Adipose tissue (tissue), 3 donors: ENCODE data around the gene LYAR. TPM values are rescaled to one million over a fixed set of nuclear protein-coding genes. Genes with fewer than 3 reads are reported as not detected.

ENCODE experiments used
- H3K27ac ChIP-seq: one replicate; pipeline ENCODE4 v1.5.1; 2013; ENCODE audit warnings: low read depth, low read length
- WGBS, 3 donors: extraction: QIAGEN DNeasy Blood & Tissue Kit; methylation state at CpG; one replicate each; pipeline ENCODE4 v1.1.7; 2013; 5-methylcytosine and 5-hydroxymethylcytosine counted together
- polyA plus RNA-seq, 3 donors: library from polyadenylated mRNA; stranded (reverse); fragments of 200-250 nt; gene quantifications; one replicate each; pipeline ENCODE4 v1.2.3, GENCODE V29; 2013
- donor health status: healthy with polysubstance abuse.
- donor health status: Bipolar disorder and iron deficiency.
- donor health status: healthy.

Gene LYAR
- 10 to 100 TPM in 2 of 3 donors, 1 to 10 TPM in 1; 3.8 to 18.4 (median 16.1) TPM for polyA plus RNA-seq

DNA sequence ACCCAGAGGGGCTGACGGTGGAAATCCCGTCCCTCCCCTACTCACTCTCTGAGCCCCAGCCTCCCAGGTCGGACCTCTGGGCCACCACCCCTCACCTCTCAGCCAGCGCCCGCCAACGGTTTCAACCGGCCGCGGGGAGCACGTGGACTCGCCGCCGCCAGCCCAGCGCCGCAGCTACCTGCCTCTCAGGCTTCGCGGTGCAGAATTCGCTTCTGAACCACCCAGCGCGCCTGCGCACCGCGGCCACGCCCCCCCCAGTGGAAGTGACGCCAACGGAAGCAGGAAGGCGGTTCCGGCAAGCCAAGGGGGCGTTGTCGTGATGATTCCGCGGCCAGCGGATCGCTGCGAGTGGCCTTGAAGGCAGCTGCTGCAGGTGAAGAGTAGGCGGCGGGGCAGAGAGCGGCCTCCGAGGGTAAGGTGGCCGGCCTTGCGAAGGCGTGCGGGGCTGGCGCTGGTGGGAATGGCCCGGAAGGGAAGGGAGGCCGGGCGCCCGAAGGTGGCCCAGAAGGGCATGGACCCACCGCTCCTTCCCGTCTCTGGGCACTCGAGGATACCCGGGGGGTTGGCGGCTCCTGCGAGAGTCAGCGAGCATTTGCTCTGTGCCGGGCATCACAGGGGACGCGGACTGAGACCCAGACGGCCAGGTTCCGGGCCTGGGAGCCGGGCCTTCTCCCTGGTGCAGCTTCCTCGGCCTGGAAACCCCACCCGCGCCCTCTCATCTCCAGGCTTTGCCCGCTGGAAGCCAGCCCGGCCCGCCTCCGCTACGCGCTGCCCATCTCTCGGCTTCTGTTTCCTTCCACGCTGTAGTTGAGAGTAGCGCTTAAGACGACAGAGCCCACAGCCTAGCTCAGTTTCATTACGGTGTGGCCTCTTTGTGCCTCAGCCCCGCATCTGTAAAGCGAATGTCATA is at the start of gene LYAR, which contains the start of gene ZBTB49:
Gene LYAR (minus strand): TSS at position 214 of the 910 bp plus-strand sequence. CDS start 6,412 bp downstream, outside the sequence.
Gene ZBTB49 (plus strand): TSS at position 311 of the 910 bp plus-strand sequence. CDS start 9,695 bp downstream, outside the sequence.
- H3K27ac ChIP-seq, result no peak within 1 kb of the TSS
- WGBS, 3 donors, result 0 to 1% (median 0%) methylated on average over 75 to 77 of the region's 77 CpGs

DNA sequence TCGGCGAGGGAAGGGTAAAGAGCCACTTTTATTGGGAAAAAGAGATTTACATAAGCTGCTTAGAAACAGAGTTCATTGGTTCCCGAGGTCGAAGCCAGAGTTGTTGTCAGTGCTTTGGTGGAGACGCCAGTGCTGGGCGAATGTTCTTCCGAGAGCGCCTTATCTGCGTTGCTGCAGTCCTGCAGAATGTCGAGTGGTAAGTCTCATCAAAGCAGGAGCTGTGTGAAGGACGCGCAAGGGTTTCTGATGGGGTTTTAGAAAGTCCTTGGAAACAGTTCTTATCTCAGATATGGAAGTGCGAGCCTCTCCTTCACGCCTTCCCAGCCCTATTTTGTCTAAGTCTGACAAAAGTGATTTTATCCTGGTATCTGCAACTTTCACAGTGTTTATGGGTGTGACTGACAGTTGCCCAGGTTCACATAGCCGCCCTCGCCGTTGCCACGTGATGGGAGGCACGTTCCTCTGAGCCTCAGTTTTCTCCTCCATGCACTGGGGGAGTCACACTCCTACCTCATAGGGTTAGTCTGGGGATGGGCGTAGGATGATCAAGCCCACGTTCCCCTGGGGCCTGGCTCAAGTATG is 49.6 kb upstream of the LYAR start:
- H3K27ac ChIP-seq, result no peak overlapping the region
- 29 to 54% (median 38%) methylated on average over 21 of the region's 21 CpGs for WGBS, 3 donors

DNA sequence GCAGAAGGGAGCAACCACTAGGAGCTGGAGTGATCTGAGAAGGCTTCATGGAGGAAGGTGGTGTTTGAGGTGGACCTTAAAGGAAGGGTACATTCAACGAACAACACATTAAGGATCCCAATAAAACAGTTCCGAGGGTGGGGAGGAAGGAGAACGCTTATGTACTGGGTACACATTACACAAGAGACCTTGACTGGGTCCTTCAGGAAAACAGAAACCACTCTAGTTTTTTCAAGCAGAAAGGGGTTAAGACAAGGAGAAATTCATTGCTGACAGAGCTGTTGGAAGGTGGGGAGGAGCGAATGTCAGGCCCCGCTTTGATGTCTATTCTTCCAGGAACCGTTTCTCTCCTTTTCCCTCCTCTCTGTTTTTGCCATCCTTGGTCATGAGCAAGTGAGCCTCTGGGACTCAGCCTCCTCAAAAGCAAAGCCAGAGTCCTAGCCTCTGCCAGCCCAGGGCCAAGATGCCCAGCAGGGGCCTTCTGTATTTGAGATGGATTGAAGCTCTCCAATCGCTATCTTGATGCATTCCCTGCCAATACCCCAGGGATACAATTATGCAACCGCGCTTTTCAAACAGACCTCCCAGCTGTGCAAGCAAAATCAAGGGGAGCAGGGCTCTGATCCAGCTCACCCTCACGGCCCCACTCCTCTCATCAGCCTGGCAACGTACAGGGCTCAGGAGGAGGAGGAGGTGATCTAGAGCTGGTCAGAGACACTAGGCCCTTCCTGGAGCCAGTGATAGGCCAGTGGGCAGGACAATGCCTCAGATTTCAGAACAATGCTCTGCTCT is 48.5 kb upstream of the LYAR start:
- no peak overlapping the region for H3K27ac ChIP-seq
- 47 to 75% (median 60%) methylated on average over 11 of the region's 11 CpGs for WGBS, 3 donors

GRCh38 chr4:4334798-4335520 is 45.0 kb upstream of the LYAR start:
- WGBS, 3 donors, result 50 to 56% (median 52%) methylated on average over 21 of the region's 21 CpGs
- H3K27ac ChIP-seq, result no peak overlapping the region

DNA sequence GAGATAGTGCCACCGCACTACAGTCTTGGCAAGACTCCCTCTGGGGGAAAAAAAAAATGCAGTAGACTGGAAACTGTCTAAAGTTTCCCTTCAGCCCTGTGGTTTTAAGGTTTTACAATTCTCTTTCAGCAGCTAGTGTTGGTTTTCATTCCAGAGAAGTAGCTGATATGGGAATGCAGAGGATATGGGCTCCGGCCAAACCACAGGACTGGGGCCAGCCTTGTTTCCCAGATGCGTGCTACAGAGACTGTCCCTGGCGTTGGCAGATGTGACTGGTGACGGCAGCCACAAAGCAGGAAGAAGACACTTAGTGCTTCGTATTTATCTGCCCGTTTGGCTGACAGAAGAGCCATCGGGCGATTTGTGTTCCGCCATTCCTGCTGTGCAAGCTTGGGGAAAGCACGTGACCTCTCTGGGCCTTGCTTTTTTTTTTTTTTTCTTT is 43.3 kb upstream of the LYAR start:
- no peak overlapping the region for H3K27ac ChIP-seq
- 29 to 59% (median 39%) methylated on average over 11 of the region's 11 CpGs for WGBS, 3 donors

DNA sequence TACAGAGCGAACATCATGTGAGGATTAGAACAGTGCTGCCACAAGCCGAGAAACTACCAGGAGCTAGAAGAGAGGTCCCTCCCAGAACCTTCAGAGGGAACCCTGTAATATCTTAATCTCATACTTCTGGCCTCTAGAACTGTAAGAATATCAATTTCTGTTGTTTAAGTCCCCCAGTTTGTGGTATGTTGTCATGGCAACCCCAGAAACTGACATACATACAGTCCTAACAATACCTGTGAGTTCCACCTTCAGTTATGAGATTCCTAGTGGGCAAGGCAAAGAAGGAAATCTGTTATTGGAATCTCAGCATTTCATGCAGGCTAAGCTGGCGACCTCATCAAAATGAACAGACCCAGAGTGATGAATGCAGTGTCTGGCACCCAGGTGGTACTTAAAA is 42.6 kb upstream of the LYAR start:
- 80 to 86% (median 86%) methylated on average over 3 of the region's 3 CpGs for WGBS, 3 donors

GRCh38 chr4:4330794-4331193 is 40.8 kb upstream of the LYAR start:
- WGBS, 3 donors, result 74 to 85% (median 84%) methylated on average over 5 of the region's 5 CpGs
- no peak overlapping the region for H3K27ac ChIP-seq

More for the DNA sequence above, 42.6 kb upstream of the LYAR start:
- no peak overlapping the region for H3K27ac ChIP-seq

GRCh38 chr4:4329496-4329895 is 39.5 kb upstream of the LYAR start:
- no peak overlapping the region for H3K27ac ChIP-seq
- 94% methylated on average over 10 of the region's 10 CpGs for WGBS, 3 donors

DNA sequence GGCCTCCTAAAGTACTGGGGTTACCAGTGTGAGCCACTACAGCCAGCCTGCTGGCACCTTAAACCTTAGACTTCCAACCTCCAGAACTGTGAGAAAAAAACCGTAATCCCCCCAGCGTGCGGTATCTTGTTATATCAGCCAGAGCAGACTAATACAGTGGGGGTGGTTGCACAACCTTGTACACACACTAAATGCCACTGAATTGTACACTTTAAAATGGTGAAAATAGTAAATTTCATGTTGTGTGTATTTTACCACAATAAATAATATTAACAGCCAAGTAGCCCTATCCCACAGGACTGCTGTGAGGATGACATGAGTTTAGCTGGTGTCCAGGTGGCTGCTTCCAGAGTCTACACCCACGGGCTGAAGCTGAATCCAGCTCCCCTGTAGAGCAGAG is 38.9 kb upstream of the LYAR start:
- WGBS, 3 donors, result 86 to 94% (median 89%) methylated on average over 4 of the region's 4 CpGs
- H3K27ac ChIP-seq, result no peak overlapping the region

- WGBS, 3 donors, result 87 to 100% (median 100%) methylated on average over 1 of the region's 1 CpG
- no peak overlapping the region for H3K27ac ChIP-seq
These were observed 38.3 kb upstream of the LYAR start for GRCh38 chr4:4328206-4328605.

- no peak overlapping the region for H3K27ac ChIP-seq
- WGBS, 3 donors, result 34 to 41% (median 35%) methylated on average over 22 of the region's 22 CpGs
These were observed 37.7 kb upstream of the LYAR start for GRCh38 chr4:4327652-4328121.

DNA sequence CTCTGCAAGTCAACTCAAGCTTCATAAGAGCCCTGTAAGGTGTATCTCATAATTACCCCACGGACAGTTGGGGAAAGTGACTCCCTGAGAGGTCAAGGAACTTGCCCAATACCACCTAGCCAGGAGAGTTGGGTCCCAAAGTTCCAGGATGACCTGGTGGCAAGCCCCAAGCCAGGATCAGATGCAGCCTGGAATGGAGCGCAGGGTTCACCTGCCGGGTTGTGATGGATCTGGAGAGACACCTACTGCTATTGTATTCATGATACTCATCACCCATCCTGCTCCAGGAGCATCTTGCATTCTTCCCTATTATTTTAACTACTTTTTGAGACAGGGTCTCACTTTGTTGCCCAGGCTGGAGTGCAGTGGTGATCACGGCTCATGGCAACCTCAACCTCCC is 36.2 kb upstream of the LYAR start:
- WGBS, 3 donors, result 87 to 93% (median 92%) methylated on average over 4 of the region's 4 CpGs
- H3K27ac ChIP-seq, result no peak overlapping the region

- no peak overlapping the region for H3K27ac ChIP-seq
- WGBS, 3 donors, result 88 to 96% (median 89%) methylated on average over 5 of the region's 5 CpGs
These were observed 35.4 kb upstream of the LYAR start for GRCh38 chr4:4325321-4325720.

GRCh38 chr4:4323705-4324534 is 34.0 kb upstream of the LYAR start:
- H3K27ac ChIP-seq, result no peak overlapping the region
- 50 to 58% (median 51%) methylated on average over 10 of the region's 10 CpGs for WGBS, 3 donors

DNA sequence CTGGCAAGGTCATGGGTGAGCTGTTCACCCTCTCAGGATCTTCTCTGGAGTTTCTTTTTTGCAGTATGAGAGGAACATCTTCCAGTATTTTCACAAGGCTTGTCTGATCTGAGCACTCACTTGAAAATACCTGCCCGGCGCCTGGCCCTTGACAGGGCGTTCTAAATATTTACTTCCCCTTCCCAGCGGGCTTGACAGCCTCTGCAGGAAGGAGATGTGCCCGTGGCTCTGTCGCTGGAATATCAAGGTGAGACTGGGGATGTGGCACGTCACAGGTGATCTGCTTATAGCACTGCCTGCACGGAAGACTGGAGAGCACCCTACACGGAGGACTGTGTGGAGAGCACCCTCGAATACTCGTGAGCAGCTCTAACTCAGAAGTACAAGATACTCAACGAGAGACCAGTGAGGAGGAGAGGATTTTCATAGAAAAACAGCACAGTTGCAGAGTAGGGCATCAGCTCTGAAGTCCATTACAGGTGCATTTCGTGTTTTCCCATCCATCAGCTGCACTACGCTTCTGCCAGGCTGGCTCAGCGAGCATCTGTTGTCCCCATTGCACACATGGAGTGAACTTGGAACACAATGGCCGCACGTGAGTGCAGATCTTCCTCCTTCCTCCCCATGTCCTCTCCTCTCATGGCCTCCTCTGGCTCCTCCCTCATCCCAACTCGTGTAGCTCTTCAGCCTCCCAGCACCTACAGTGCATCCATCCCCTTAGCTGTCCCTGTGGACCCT is 32.2 kb upstream of the LYAR start:
- no peak overlapping the region for H3K27ac ChIP-seq
- WGBS, 3 donors, result 79 to 88% (median 86%) methylated on average over 18 of the region's 18 CpGs

DNA sequence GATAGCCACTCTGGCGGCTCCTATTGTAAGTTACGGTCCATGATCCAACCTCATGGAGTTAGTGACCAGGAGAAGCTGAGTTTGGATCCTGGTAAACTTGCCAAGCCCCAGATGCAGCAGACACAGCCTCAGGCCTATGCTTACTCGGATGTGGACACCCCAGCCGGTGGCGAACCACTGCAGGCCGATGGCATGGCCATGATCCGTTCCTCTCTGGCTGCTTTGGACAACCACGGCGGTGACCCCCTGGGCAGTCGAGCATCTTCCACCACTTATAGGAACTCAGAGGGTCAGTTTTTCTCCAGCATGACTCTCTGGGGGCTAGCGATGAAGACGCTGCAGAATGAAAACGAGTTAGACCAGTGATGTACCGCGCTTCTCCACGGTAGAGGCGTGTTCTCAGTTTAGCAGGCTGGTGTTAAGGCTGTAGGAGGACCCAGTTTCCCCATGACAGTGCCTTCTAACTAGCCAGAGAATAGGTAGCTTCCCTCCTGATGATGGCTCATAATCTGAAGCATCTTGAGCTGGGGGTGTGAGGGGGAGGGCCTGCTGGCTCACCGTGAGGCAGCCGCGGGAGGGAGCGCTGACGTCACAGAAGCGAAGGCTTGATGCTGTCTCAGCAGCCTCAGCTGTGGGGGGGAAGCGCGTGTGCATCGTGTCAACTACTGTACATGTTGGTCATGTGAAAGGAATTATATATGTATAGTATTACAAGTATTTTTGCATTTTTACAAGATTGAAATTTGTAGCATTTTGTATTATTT is 31.2 kb upstream of the LYAR start:
- 93 to 94% (median 93%) methylated on average over 26 of the region's 26 CpGs for WGBS, 3 donors
- no peak overlapping the region for H3K27ac ChIP-seq
